ENCODE results near the gene MBIP.
A peak's percentile ranks its signal among the peaks of the same experiment; 100 is the strongest.

Gene MBIP

GRCh38 chr14:36320200-36320896 is at the start of gene MBIP:
TSS of gene MBIP (minus strand) at chr14:36320637. CDS start at chr14:36320588, 49 bp downstream.
- Histone ChIP-seq H3K4me3 (peak within 1 kb of the TSS; percentile 88), H3K27ac (peak within 1 kb of the TSS; percentile 79 to 84)
- TF ChIP-seq CTCF (IDR thresholded peaks at IDR 0.05): no peak
- peak; percentile 89 for DNase-seq (ENCODE audit: low spot score)

GRCh38 chr14:36367985-36368774 is 47.7 kb upstream of the MBIP start:
- TF ChIP-seq CTCF (IDR thresholded peaks at IDR 0.05): no peak
- DNase-seq (ENCODE audit: low spot score): no peak
- Histone ChIP-seq H3K27ac (no peak overlapping the region), H3K4me3 (no peak overlapping the region)

GRCh38 chr14:36365766-36366165 is 45.3 kb upstream of the MBIP start:
- DNase-seq (ENCODE audit: low spot score): no peak
- no peak for TF ChIP-seq CTCF (IDR thresholded peaks at IDR 0.05)
- Histone ChIP-seq H3K4me3 (no peak overlapping the region), H3K27ac (no peak overlapping the region)

- no peak overlapping the region for H3K27ac ChIP-seq
- no peak overlapping the region for H3K4me3 ChIP-seq
- DNase-seq (ENCODE audit: low spot score): no peak
- no peak for TF ChIP-seq CTCF (IDR thresholded peaks at IDR 0.05)
Observed at GRCh38 chr14:36363704-36364103, 43.3 kb upstream of the MBIP start.

DNA sequence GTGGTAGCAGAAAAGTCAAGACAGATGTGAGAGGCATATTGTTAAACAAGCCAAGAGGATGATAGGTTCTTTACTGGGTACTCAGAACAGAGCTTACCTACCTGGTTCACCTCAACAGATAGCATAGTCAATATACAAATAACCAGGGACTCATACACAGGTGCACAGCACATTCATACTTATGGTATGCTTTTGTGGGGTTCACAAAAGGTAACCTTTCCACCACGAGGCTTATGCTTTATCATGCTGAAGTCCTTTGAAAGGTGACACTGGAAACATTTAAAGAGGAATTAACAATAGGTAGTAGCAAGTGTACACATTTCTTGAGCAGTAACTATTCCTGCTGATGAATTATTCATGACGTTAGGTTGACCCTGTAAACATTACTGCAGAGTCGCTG is 42.2 kb upstream of the MBIP start:
- DNase-seq (ENCODE audit: low spot score): no peak
- Histone ChIP-seq H3K4me3 (no peak overlapping the region), H3K27ac (no peak overlapping the region)
- no peak for TF ChIP-seq CTCF (IDR thresholded peaks at IDR 0.05)

- no peak for TF ChIP-seq CTCF (IDR thresholded peaks at IDR 0.05)
- DNase-seq (ENCODE audit: low spot score): no peak
- Histone ChIP-seq H3K4me3 (no peak overlapping the region), H3K27ac (no peak overlapping the region)
Observed at GRCh38 chr14:36361210-36361853, 40.9 kb upstream of the MBIP start.
